ENCODE results near the gene FOXM1.

FOXM1 gene

GRCh38 chr12:2832550-2833127 lies 44.3 kb downstream of the FOXM1 start:
- H4K20me1 ChIP-seq (ENCODE audit: insufficient read depth, low read length): no peaks in the 10 kb centered on the region
- no peaks in the 10 kb centered on the region for H3K27me3 ChIP-seq (replicated peaks; ENCODE audit: insufficient read depth, low read length)
- no peak overlapping the region for H2AFZ ChIP-seq (ENCODE audit: low read length)
- H3K9me3 ChIP-seq (replicated peaks; ENCODE audit: insufficient read depth, low read length): no peaks in the 10 kb centered on the region
- TF ChIP-seq EZH2 (optimal IDR thresholded peaks at IDR 0.05; ENCODE audit: low read depth, low read length) (no peak), EZH2phosphoT487 (IDR thresholded peaks at IDR 0.05; ENCODE audit: low read length) (no peak), CTCF (IDR thresholded peaks at IDR 0.05; ENCODE audit: low read length) (no peak)
- no peak overlapping the region for H3K9ac ChIP-seq (ENCODE audit: low read length)
- H3K4me1 ChIP-seq (ENCODE audit: low read length): no peaks in the 10 kb centered on the region
- H3K4me3 ChIP-seq (ENCODE audit: low read length): no peak overlapping the region
- no peaks in the 10 kb centered on the region for H3K79me2 ChIP-seq (ENCODE audit: low read length)
- H3K27ac ChIP-seq (ENCODE audit: low read length): no peak overlapping the region
- H3F3A ChIP-seq (ENCODE audit: insufficient read depth, low read length): no peaks in the 10 kb centered on the region
- DNase-seq: no peak
- no peaks in the 10 kb centered on the region for H3K9me2 ChIP-seq (replicated peaks; ENCODE audit: insufficient read depth, low read length)
- H3K4me2 ChIP-seq (ENCODE audit: low read depth, low read length): no peak overlapping the region
- no peaks in the 10 kb centered on the region; the same call in 1 of the 2 replicates for H3K36me3 ChIP-seq (replicated peaks; ENCODE audit: insufficient read depth, low read length)

- Histone ChIP-seq H3K4me2 (ENCODE audit: low read depth, low read length) (no peak overlapping the region), H3K79me2 (ENCODE audit: low read length) (no peaks in the 10 kb centered on the region), H3K27ac (ENCODE audit: low read length) (no peak overlapping the region), H3K4me1 (ENCODE audit: low read length) (no peaks in the 10 kb centered on the region), H3K27me3 (replicated peaks; ENCODE audit: insufficient read depth, low read length) (no peaks in the 10 kb centered on the region), H4K20me1 (ENCODE audit: insufficient read depth, low read length) (no peaks in the 10 kb centered on the region), H3F3A (ENCODE audit: insufficient read depth, low read length) (no peaks in the 10 kb centered on the region), H3K36me3 (replicated peaks; ENCODE audit: insufficient read depth, low read length) (peaks cover 3% of the 10 kb centered on the region; the same call in 1 of the 2 replicates), H3K9me3 (replicated peaks; ENCODE audit: insufficient read depth, low read length) (no peaks in the 10 kb centered on the region), H3K4me3 (ENCODE audit: low read length) (no peak overlapping the region), H2AFZ (ENCODE audit: low read length) (no peak overlapping the region), H3K9me2 (replicated peaks; ENCODE audit: insufficient read depth, low read length) (no peaks in the 10 kb centered on the region), H3K9ac (ENCODE audit: low read length) (no peak overlapping the region)
- TF ChIP-seq EZH2phosphoT487 (IDR thresholded peaks at IDR 0.05; ENCODE audit: low read length) (no peak), EZH2 (optimal IDR thresholded peaks at IDR 0.05; ENCODE audit: low read depth, low read length) (no peak), CTCF (IDR thresholded peaks at IDR 0.05; ENCODE audit: low read length) (no peak)
- no peak for DNase-seq
These were observed 47.7 kb downstream of the FOXM1 start for GRCh38 chr12:2829275-2829674.

GRCh38 chr12:2826721-2827515 lies 50.1 kb downstream of the FOXM1 start:
- H3K27me3 ChIP-seq (replicated peaks; ENCODE audit: insufficient read depth, low read length): no peaks in the 10 kb centered on the region
- no peaks in the 10 kb centered on the region for H3K9me3 ChIP-seq (replicated peaks; ENCODE audit: insufficient read depth, low read length)
- H3K79me2 ChIP-seq (ENCODE audit: low read length): no peaks in the 10 kb centered on the region
- H3K9ac ChIP-seq (ENCODE audit: low read length): no peak overlapping the region
- H3K4me1 ChIP-seq (ENCODE audit: low read length): no peaks in the 10 kb centered on the region
- no peak overlapping the region for H2AFZ ChIP-seq (ENCODE audit: low read length)
- no peak overlapping the region for H3K4me2 ChIP-seq (ENCODE audit: low read depth, low read length)
- H3K36me3 ChIP-seq (replicated peaks; ENCODE audit: insufficient read depth, low read length): peaks cover 3% of the 10 kb centered on the region; the same call in 1 of the 2 replicates
- H3K9me2 ChIP-seq (replicated peaks; ENCODE audit: insufficient read depth, low read length): no peaks in the 10 kb centered on the region
- no peaks in the 10 kb centered on the region for H4K20me1 ChIP-seq (ENCODE audit: insufficient read depth, low read length)
- no peaks in the 10 kb centered on the region for H3F3A ChIP-seq (ENCODE audit: insufficient read depth, low read length)
- no peak overlapping the region for H3K4me3 ChIP-seq (ENCODE audit: low read length)
- no peak for TF ChIP-seq EZH2phosphoT487 (IDR thresholded peaks at IDR 0.05; ENCODE audit: low read length)
- no peak for TF ChIP-seq CTCF (IDR thresholded peaks at IDR 0.05; ENCODE audit: low read length)
- TF ChIP-seq EZH2 (optimal IDR thresholded peaks at IDR 0.05; ENCODE audit: low read depth, low read length): no peak
- no peak for DNase-seq
- no peak overlapping the region for H3K27ac ChIP-seq (ENCODE audit: low read length)

Data from MM.1S (cell line).